HEK293 (cell line): ENCODE results near the gene ITGB5.

Source experiments
- CTCF ChIA-PET: fragments of 350-600 bp; formaldehyde crosslinking; extraction: SDS; loops from one replicate; lab custom pipeline; 2021; ENCODE audit warnings: antibody characterized with exemption; lab: Yijun Ruan, JAX
- POLR2A ChIA-PET: fragments of 300-600 bp; formaldehyde crosslinking; extraction: SDS; loops from one replicate; lab custom pipeline; 2020; ENCODE audit warnings: antibody characterized with exemption, inconsistent platforms; lab: Yijun Ruan, JAX
- H3K27ac ChIP-seq: fragments of 200-500 bp; sonication (Bioruptor generic); 2 replicates; pipeline ENCODE4 v1.5.1; 2014; ENCODE audit warnings: low read depth, low read length, control low read depth, inconsistent platforms; ENCODE audit errors: extremely low read depth
- H3K36me3 ChIP-seq, 2 experiments: fragments of 200-500 bp in 1 of 2; sonication (Bioruptor generic) in 1 of 2; 1 replicate in 1 of 2; 2 replicates in 1 of 2; pipeline ENCODE4 v1.5.1; 2014 to 2017; ENCODE audit warnings: inconsistent platforms in 2 of 2, low read length in 2 of 2; ENCODE audit not compliant: control insufficient read depth in 2 of 2, insufficient read depth in 1 of 2
- H3K4me1 ChIP-seq: fragments of 200-500 bp; sonication (Bioruptor generic); 2 replicates; pipeline ENCODE4 v1.5.1; 2014; ENCODE audit warnings: mild to moderate bottlenecking, low read length, inconsistent platforms; ENCODE audit not compliant: control insufficient read depth, insufficient read depth
- H3K4me3 ChIP-seq: 2 replicates; pipeline ENCODE4 v1.5.1; 2011; ENCODE audit warnings: low read depth, mild to moderate bottlenecking, control low read depth, low read length, moderate library complexity
- H3K9me3 ChIP-seq: fragments of 200-500 bp; sonication (Bioruptor generic); 2 replicates; pipeline ENCODE4 v1.5.1; 2014; ENCODE audit warnings: low read depth, low read length, inconsistent platforms; ENCODE audit not compliant: control insufficient read depth, insufficient read depth
- KLF8 ChIP-seq: fragments of 450-650 bp; formaldehyde crosslinking; IDR thresholded peaks from 2 replicates; pipeline ENCODE4 v1.5.1; 2016; ENCODE audit warnings: missing biosample characterization, missing genetic modification characterization
- YY1 ChIP-seq: fragments of 450-650 bp; formaldehyde crosslinking; IDR thresholded peaks from 2 replicates; pipeline ENCODE4 v1.5.1; 2018; ENCODE audit warnings: missing biosample characterization, missing genetic modification characterization
- ZBTB7A ChIP-seq: fragments of 450-650 bp; formaldehyde crosslinking; IDR thresholded peaks from 2 replicates; pipeline ENCODE4 v1.5.1; 2016; ENCODE audit warnings: low read depth, missing biosample characterization, missing genetic modification characterization
- ZEB2 ChIP-seq: fragments of 450-650 bp; formaldehyde crosslinking; IDR thresholded peaks from 2 replicates; pipeline ENCODE4 v1.5.1; 2016; ENCODE audit warnings: missing biosample characterization, missing genetic modification characterization
- ZNF175 ChIP-seq: fragments of 450-650 bp; formaldehyde crosslinking; IDR thresholded peaks from 2 replicates; pipeline ENCODE4 v1.5.1; 2016; ENCODE audit warnings: missing biosample characterization, missing genetic modification characterization
- ZNF184 ChIP-seq: fragments of 450-650 bp; IDR thresholded peaks from 2 replicates; pipeline ENCODE4 v1.5.1; 2018; ENCODE audit warnings: missing biosample characterization, mild to moderate bottlenecking, missing genetic modification characterization
- ZNF214 ChIP-seq: fragments of 450-650 bp; formaldehyde crosslinking; IDR thresholded peaks from 2 replicates; pipeline ENCODE4 v1.5.1; 2017; ENCODE audit warnings: missing biosample characterization, mild to moderate bottlenecking, missing genetic modification characterization, borderline replicate concordance
- ZNF274 ChIP-seq, 2 experiments: fragments of 200-500 bp in 1 of 2; fragments of 450-650 bp in 1 of 2; sonication (Bioruptor generic) in 1 of 2; formaldehyde crosslinking in 1 of 2; IDR thresholded peaks; 2 replicates each; pipeline versions ENCODE4 v1.5.1 to v1.6.1; 2014 to 2016; ENCODE audit warnings: borderline replicate concordance in 1 of 2, inconsistent platforms in 1 of 2, low read length in 1 of 2, missing biosample characterization in 1 of 2, missing genetic modification characterization in 1 of 2
- ZNF37A ChIP-seq: fragments of 450-650 bp; IDR thresholded peaks from 2 replicates; pipeline ENCODE4 v1.5.1; 2018; ENCODE audit warnings: missing biosample characterization, missing genetic modification characterization
- ZNF48 ChIP-seq: fragments of 450-650 bp; formaldehyde crosslinking; IDR thresholded peaks from 2 replicates; pipeline ENCODE4 v1.5.1; 2016; ENCODE audit warnings: missing biosample characterization, missing genetic modification characterization
- ZNF501 ChIP-seq: fragments of 450-650 bp; formaldehyde crosslinking; IDR thresholded peaks from 2 replicates; pipeline ENCODE4 v1.5.1; 2016; ENCODE audit warnings: missing biosample characterization, missing genetic modification characterization
- ZNF510 ChIP-seq: fragments of 450-650 bp; formaldehyde crosslinking; IDR thresholded peaks from 2 replicates; pipeline ENCODE4 v1.5.1; 2018; ENCODE audit warnings: mild to moderate bottlenecking, missing genetic modification characterization, missing biosample characterization; ENCODE audit not compliant: insufficient replicate concordance
- ZNF529 ChIP-seq: fragments of 450-650 bp; formaldehyde crosslinking; IDR thresholded peaks from 2 replicates; pipeline ENCODE4 v1.5.1; 2017; ENCODE audit warnings: missing genetic modification characterization, missing biosample characterization; ENCODE audit not compliant: insufficient replicate concordance
- ZNF571 ChIP-seq: fragments of 450-650 bp; formaldehyde crosslinking; IDR thresholded peaks from 2 replicates; pipeline ENCODE4 v1.5.0; 2017; ENCODE audit warnings: missing biosample characterization, missing genetic modification characterization
- ZNF664 ChIP-seq: fragments of 450-650 bp; formaldehyde crosslinking; IDR thresholded peaks from 2 replicates; pipeline ENCODE4 v1.5.1; 2016; ENCODE audit warnings: missing biosample characterization, missing genetic modification characterization
- ZNF843 ChIP-seq: fragments of 450-650 bp; formaldehyde crosslinking; IDR thresholded peaks from 2 replicates; pipeline ENCODE4 v1.5.1; 2016; ENCODE audit warnings: missing biosample characterization, missing genetic modification characterization
- ZSCAN16 ChIP-seq: fragments of 450-650 bp; formaldehyde crosslinking; IDR thresholded peaks from 2 replicates; pipeline ENCODE4 v1.5.1; 2016; ENCODE audit warnings: missing biosample characterization, missing genetic modification characterization
- TF ChIP-seq, protein P1 (sequence below): fragments of 450-650 bp; formaldehyde crosslinking; IDR thresholded peaks from 2 replicates; pipeline ENCODE4 v1.5.1; 2017; ENCODE audit warnings: missing biosample characterization, missing genetic modification characterization
- TF ChIP-seq, protein P2 (sequence below): fragments of 450-650 bp; formaldehyde crosslinking; IDR thresholded peaks from 2 replicates; pipeline ENCODE4 v1.5.1; 2016; ENCODE audit warnings: missing biosample characterization, missing genetic modification characterization
- TF ChIP-seq, protein P3 (sequence below): fragments of 450-650 bp; formaldehyde crosslinking; IDR thresholded peaks from 2 replicates; pipeline ENCODE4 v1.5.1; 2016; ENCODE audit warnings: missing biosample characterization, missing genetic modification characterization
- TF ChIP-seq, protein P4 (sequence below): fragments of 450-650 bp; formaldehyde crosslinking; IDR thresholded peaks from 2 replicates; pipeline ENCODE4 v1.5.1; 2016; ENCODE audit warnings: missing biosample characterization, missing genetic modification characterization

ITGB5 gene

DNA sequence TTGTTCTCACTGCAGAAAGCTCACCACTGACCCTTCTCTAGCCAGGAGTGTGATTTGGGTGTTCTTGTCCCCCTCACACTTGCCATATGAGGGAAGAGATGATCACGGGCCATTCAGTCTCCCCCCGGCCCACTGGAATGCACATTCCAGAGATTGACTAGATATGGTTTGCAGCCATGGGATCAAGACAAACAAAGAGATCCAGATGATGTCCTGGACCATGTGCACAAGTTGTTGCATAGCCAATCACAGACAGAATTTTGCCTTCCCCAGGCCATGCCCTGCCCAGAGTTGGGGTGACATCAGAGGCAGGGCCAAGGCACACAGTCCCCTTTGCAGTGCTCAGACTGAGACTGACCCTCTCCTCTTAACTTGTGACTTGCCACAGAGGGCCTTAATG lies 32.6 kb upstream of the ITGB5 start (continued):
- TF ChIP-seq, protein P1, sequence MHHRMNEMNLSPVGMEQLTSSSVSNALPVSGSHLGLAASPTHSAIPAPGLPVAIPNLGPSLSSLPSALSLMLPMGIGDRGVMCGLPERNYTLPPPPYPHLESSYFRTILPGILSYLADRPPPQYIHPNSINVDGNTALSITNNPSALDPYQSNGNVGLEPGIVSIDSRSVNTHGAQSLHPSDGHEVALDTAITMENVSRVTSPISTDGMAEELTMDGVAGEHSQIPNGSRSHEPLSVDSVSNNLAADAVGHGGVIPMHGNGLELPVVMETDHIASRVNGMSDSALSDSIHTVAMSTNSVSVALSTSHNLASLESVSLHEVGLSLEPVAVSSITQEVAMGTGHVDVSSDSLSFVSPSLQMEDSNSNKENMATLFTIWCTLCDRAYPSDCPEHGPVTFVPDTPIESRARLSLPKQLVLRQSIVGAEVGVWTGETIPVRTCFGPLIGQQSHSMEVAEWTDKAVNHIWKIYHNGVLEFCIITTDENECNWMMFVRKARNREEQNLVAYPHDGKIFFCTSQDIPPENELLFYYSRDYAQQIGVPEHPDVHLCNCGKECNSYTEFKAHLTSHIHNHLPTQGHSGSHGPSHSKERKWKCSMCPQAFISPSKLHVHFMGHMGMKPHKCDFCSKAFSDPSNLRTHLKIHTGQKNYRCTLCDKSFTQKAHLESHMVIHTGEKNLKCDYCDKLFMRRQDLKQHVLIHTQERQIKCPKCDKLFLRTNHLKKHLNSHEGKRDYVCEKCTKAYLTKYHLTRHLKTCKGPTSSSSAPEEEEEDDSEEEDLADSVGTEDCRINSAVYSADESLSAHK, result no peak

GRCh38 chr3:124918524-124918923 lies 31.4 kb upstream of the ITGB5 start:
- TF ChIP-seq ZNF664 (no peak), ZNF175 (tag by site-specific recombination) (no peak), ZNF571 (tag by site-specific recombination) (no peak), YY1 (no peak), ZBTB7A (tag by site-specific recombination) (no peak), ZEB2 (tag by site-specific recombination) (no peak), ZNF529 (tag by site-specific recombination) (no peak)
- TF ChIP-seq, protein P2, sequence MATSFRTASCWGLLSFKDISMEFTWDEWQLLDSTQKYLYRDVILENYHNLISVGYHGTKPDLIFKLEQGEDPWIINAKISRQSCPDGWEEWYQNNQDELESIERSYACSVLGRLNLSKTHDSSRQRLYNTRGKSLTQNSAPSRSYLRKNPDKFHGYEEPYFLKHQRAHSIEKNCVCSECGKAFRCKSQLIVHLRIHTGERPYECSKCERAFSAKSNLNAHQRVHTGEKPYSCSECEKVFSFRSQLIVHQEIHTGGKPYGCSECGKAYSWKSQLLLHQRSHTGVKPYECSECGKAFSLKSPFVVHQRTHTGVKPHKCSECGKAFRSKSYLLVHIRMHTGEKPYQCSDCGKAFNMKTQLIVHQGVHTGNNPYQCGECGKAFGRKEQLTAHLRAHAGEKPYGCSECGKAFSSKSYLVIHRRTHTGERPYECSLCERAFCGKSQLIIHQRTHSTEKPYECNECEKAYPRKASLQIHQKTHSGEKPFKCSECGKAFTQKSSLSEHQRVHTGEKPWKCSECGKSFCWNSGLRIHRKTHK (tag by site-specific recombination), result no peak
- H3K4me3 ChIP-seq, result no peak overlapping the region
- H3K9me3 ChIP-seq, result no peaks in the 10 kb centered on the region
- POLR2A ChIA-PET, result no interaction called here
- H3K27ac ChIP-seq, result no peak overlapping the region
- no peaks in the 10 kb centered on the region for H3K4me1 ChIP-seq
- CTCF ChIA-PET, result interaction anchor here (0.6 to 1.3 kb wide), 4 partner anchors 11 to 230 kb away, joined by 3 to 5 read pairs (median 3); no protein-coding TSS in a partner anchor
- H3K36me3 ChIP-seq, result no peaks in the 10 kb centered on the region

DNA sequence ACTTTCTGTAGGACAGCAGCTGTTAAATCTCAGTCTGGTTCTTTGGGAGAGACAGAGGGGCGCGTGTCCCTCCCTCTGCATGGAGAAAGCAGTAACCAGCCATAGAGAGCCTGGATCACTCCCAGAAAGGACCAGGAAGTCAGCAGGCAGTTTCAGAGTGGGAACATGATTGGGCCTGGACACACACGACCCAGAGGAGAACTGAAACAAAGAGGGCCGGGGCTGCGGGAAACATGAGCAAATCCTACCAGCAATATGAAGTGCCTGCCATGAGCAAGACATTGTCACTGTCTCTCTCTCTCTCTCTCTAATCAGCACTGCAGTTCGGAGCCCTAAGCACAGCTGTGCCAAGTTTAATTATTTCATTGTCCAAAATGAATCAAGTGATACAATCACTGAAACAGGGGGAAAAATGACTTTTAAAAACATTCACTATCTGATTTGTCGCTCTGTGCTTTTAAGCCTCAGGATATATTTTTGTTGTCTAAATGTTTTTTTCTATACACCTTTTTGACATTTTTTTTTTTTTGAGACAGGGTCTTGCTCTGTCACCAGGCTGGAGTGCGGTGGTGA lies 29.8 kb upstream of the ITGB5 start:
- ChIA-PET CTCF (no interaction called here), POLR2A (no interaction called here)
- H3K9me3 ChIP-seq, result no peaks in the 10 kb centered on the region
- H3K4me1 ChIP-seq, result no peaks in the 10 kb centered on the region
- H3K36me3 ChIP-seq, result no peaks in the 10 kb centered on the region
- no peak for TF ChIP-seq ZNF37A (tag by site-specific recombination)
- no peak overlapping the region for H3K27ac ChIP-seq
- H3K4me3 ChIP-seq, result no peak overlapping the region

DNA sequence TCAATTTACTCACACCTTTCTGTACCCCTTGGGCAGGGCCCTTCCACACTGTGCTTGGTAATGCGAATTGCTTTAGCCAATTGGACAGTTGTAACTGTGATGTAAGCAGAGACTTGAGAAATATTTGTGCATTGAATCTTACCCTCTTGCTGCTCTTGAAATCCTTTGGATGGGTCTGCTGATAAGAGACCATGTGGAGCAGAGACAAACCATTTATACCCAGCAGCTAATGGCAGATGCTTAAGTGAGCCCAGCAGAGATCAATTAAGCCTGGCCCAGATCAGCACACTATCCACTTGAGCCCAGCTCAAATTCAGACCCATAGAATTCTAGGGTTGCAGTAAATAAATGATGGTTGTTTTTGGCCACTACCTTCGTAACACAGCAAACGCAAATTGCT lies 28.1 kb upstream of the ITGB5 start:
- Histone ChIP-seq H3K27ac (no peak overlapping the region), H3K36me3 (no peaks in the 10 kb centered on the region), H3K4me1 (no peaks in the 10 kb centered on the region), H3K9me3 (no peaks in the 10 kb centered on the region), H3K4me3 (no peak overlapping the region)
- ChIA-PET CTCF (interaction anchor here (1.1 kb wide), 1 partner anchor 227 kb away, joined by 5 read pairs; no protein-coding TSS in a partner anchor), POLR2A (no interaction called here)
- TF ChIP-seq ZNF501 (tag by site-specific recombination), result no peak
- TF ChIP-seq, protein P3, sequence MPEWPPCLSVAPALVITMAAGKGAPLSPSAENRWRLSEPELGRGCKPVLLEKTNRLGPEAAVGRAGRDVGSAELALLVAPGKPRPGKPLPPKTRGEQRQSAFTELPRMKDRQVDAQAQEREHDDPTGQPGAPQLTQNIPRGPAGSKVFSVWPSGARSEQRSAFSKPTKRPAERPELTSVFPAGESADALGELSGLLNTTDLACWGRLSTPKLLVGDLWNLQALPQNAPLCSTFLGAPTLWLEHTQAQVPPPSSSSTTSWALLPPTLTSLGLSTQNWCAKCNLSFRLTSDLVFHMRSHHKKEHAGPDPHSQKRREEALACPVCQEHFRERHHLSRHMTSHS (tag by site-specific recombination), result no peak
- no peak for TF ChIP-seq ZNF184 (tag by site-specific recombination)
- no peak for TF ChIP-seq ZNF214
- TF ChIP-seq KLF8 (tag by site-specific recombination), result no peak
- TF ChIP-seq ZNF48 (tag by site-specific recombination), result no peak
- no peak for TF ChIP-seq ZNF510 (tag by site-specific recombination)
- TF ChIP-seq, protein P1, result no peak
- TF ChIP-seq, protein P4, sequence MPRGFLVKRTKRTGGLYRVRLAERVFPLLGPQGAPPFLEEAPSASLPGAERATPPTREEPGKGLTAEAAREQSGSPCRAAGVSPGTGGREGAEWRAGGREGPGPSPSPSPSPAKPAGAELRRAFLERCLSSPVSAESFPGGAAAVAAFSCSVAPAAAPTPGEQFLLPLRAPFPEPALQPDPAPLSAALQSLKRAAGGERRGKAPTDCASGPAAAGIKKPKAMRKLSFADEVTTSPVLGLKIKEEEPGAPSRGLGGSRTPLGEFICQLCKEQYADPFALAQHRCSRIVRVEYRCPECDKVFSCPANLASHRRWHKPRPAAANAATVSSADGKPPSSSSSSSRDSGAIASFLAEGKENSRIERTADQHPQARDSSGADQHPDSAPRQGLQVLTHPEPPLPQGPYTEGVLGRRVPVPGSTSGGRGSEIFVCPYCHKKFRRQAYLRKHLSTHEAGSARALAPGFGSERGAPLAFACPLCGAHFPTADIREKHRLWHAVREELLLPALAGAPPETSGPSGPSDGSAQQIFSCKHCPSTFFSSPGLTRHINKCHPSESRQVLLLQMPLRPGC, result no peak
- no peak for TF ChIP-seq ZSCAN16 (tag by site-specific recombination)
- TF ChIP-seq ZNF843 (tag by site-specific recombination), result no peak
- no peak for TF ChIP-seq ZNF274 (IDR thresholded peaks at IDR 0.05; ENCODE audit: low read length)
- no peak for TF ChIP-seq ZNF274 (tag by site-specific recombination; IDR thresholded peaks at IDR 0.05; ENCODE audit: borderline replicate concordance)
